ENCODE measurements around the gene MTFR1L.

MTFR1L gene

GRCh38 chr1:25779388-25779787 is 40.4 kb upstream of the MTFR1L start:
- no peaks in the 10 kb centered on the region for H3K27me3 ChIP-seq (replicated peaks; ENCODE audit: control insufficient read depth, insufficient read depth, low read length, poor library complexity, severe bottlenecking)
- DNase-seq: no peak
- peaks cover 17% of the 10 kb centered on the region for H3K4me1 ChIP-seq (ENCODE audit: control insufficient read depth, insufficient read depth, low read length, poor library complexity, severe bottlenecking)
- no peak overlapping the region for H3K27ac ChIP-seq (ENCODE audit: insufficient read depth, low read length, poor library complexity, severe bottlenecking)
- H3K36me3 ChIP-seq (ENCODE audit: control insufficient read depth, insufficient read depth, low read length): peaks cover 39% of the 10 kb centered on the region
- no peak overlapping the region for H3K4me3 ChIP-seq (ENCODE audit: insufficient read depth, low read depth, low read length, poor library complexity, severe bottlenecking)
- H3K9me3 ChIP-seq (ENCODE audit: control insufficient read depth, low read length): no peaks in the 10 kb centered on the region

DNA sequence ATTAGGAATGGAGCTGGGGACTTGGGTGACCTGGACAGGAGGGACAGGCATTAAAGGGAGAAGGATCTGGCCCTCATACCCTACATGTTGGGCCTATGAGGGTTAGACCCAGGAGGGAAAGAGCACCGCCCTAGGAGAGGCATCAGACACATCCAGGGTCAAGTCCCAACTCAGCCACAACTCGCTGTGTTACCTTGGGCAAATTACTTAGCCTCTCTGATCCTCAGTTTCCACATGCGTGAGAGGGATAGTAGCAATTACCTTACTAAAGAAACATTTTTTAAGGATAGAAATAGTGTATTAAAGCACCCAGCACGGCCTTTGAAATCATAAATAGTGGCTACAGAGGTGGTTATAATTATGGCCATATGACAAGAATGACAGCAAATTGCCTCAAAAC is 39.9 kb upstream of the MTFR1L start:
- Histone ChIP-seq H3K36me3 (ENCODE audit: control insufficient read depth, insufficient read depth, low read length) (peaks cover 44% of the 10 kb centered on the region), H3K27me3 (replicated peaks; ENCODE audit: control insufficient read depth, insufficient read depth, low read length, poor library complexity, severe bottlenecking) (no peaks in the 10 kb centered on the region), H3K9me3 (ENCODE audit: control insufficient read depth, low read length) (no peaks in the 10 kb centered on the region), H3K4me3 (ENCODE audit: insufficient read depth, low read depth, low read length, poor library complexity, severe bottlenecking) (no peak overlapping the region), H3K4me1 (ENCODE audit: control insufficient read depth, insufficient read depth, low read length, poor library complexity, severe bottlenecking) (peaks cover 14% of the 10 kb centered on the region), H3K27ac (ENCODE audit: insufficient read depth, low read length, poor library complexity, severe bottlenecking) (no peak overlapping the region)
- DNase-seq: no peak

GRCh38 chr1:25780318-25781129 is 39.2 kb upstream of the MTFR1L start:
- Histone ChIP-seq H3K36me3 (ENCODE audit: control insufficient read depth, insufficient read depth, low read length) (peaks cover 48% of the 10 kb centered on the region), H3K27me3 (replicated peaks; ENCODE audit: control insufficient read depth, insufficient read depth, low read length, poor library complexity, severe bottlenecking) (no peaks in the 10 kb centered on the region), H3K4me3 (ENCODE audit: insufficient read depth, low read depth, low read length, poor library complexity, severe bottlenecking) (no peak overlapping the region)

GRCh38 chr1:25781130-25781433 is 38.7 kb upstream of the MTFR1L start:
- Histone ChIP-seq H3K27ac (ENCODE audit: insufficient read depth, low read length, poor library complexity, severe bottlenecking) (no peak overlapping the region), H3K36me3 (ENCODE audit: control insufficient read depth, insufficient read depth, low read length) (peaks cover 53% of the 10 kb centered on the region), H3K4me3 (ENCODE audit: insufficient read depth, low read depth, low read length, poor library complexity, severe bottlenecking) (no peak overlapping the region), H3K4me1 (ENCODE audit: control insufficient read depth, insufficient read depth, low read length, poor library complexity, severe bottlenecking) (peaks cover 3% of the 10 kb centered on the region), H3K9me3 (ENCODE audit: control insufficient read depth, low read length) (no peaks in the 10 kb centered on the region), H3K27me3 (replicated peaks; ENCODE audit: control insufficient read depth, insufficient read depth, low read length, poor library complexity, severe bottlenecking) (no peaks in the 10 kb centered on the region)
- DNase-seq: no peak

More at GRCh38 chr1:25780318-25781129, 39.2 kb upstream of the MTFR1L start:
- no peak for DNase-seq
- H3K4me1 ChIP-seq (ENCODE audit: control insufficient read depth, insufficient read depth, low read length, poor library complexity, severe bottlenecking): peaks cover 8% of the 10 kb centered on the region
- no peak overlapping the region for H3K27ac ChIP-seq (ENCODE audit: insufficient read depth, low read length, poor library complexity, severe bottlenecking)
- H3K9me3 ChIP-seq (ENCODE audit: control insufficient read depth, low read length): no peaks in the 10 kb centered on the region

GRCh38 chr1:25782608-25783201 is 37.0 kb upstream of the MTFR1L start:
- H3K4me3 ChIP-seq (ENCODE audit: insufficient read depth, low read depth, low read length, poor library complexity, severe bottlenecking): no peak overlapping the region
- H3K27ac ChIP-seq (ENCODE audit: insufficient read depth, low read length, poor library complexity, severe bottlenecking): no peak overlapping the region
- H3K9me3 ChIP-seq (ENCODE audit: control insufficient read depth, low read length): no peaks in the 10 kb centered on the region
- H3K36me3 ChIP-seq (ENCODE audit: control insufficient read depth, insufficient read depth, low read length): peaks cover 58% of the 10 kb centered on the region
- no peaks in the 10 kb centered on the region for H3K27me3 ChIP-seq (replicated peaks; ENCODE audit: control insufficient read depth, insufficient read depth, low read length, poor library complexity, severe bottlenecking)
- peaks cover 3% of the 10 kb centered on the region for H3K4me1 ChIP-seq (ENCODE audit: control insufficient read depth, insufficient read depth, low read length, poor library complexity, severe bottlenecking)
- DNase-seq: no peak

DNA sequence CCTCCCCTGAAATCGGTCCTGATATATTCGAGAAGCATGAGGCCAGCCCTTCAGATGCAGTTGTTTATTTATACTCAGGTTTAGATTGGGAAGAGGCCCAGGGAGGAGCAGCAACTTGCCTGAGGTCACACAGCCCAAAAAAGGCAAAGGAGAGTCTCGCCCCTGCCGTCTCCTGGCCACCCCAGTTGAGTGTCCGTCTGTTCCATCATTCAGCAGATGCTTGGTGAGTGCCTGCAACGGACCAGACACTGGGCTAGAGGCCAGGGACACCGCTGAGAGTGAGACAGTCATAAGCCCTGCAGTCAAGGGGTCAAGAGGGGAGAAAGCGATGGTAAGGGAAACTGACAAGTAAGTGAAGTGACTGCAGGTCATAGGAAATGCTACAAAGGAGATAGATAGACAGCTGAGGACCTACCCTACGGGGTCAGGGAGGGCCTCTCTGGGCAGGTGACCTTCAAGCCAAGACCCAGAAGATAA is 35.1 kb upstream of the MTFR1L start:
- Histone ChIP-seq H3K4me1 (ENCODE audit: control insufficient read depth, insufficient read depth, low read length, poor library complexity, severe bottlenecking) (no peaks in the 10 kb centered on the region), H3K9me3 (ENCODE audit: control insufficient read depth, low read length) (no peaks in the 10 kb centered on the region), H3K27me3 (replicated peaks; ENCODE audit: control insufficient read depth, insufficient read depth, low read length, poor library complexity, severe bottlenecking) (no peaks in the 10 kb centered on the region), H3K36me3 (ENCODE audit: control insufficient read depth, insufficient read depth, low read length) (peaks cover 44% of the 10 kb centered on the region), H3K4me3 (ENCODE audit: insufficient read depth, low read depth, low read length, poor library complexity, severe bottlenecking) (no peak overlapping the region), H3K27ac (ENCODE audit: insufficient read depth, low read length, poor library complexity, severe bottlenecking) (no peak overlapping the region)
- DNase-seq: no peak

GRCh38 chr1:25785333-25786067 is 34.3 kb upstream of the MTFR1L start:
- H3K9me3 ChIP-seq (ENCODE audit: control insufficient read depth, low read length): no peaks in the 10 kb centered on the region
- no peak overlapping the region for H3K4me3 ChIP-seq (ENCODE audit: insufficient read depth, low read depth, low read length, poor library complexity, severe bottlenecking)
- no peak overlapping the region for H3K27ac ChIP-seq (ENCODE audit: insufficient read depth, low read length, poor library complexity, severe bottlenecking)
- peaks cover 40% of the 10 kb centered on the region for H3K36me3 ChIP-seq (ENCODE audit: control insufficient read depth, insufficient read depth, low read length)
- no peaks in the 10 kb centered on the region for H3K4me1 ChIP-seq (ENCODE audit: control insufficient read depth, insufficient read depth, low read length, poor library complexity, severe bottlenecking)
- no peaks in the 10 kb centered on the region for H3K27me3 ChIP-seq (replicated peaks; ENCODE audit: control insufficient read depth, insufficient read depth, low read length, poor library complexity, severe bottlenecking)
- no peak for DNase-seq

DNA sequence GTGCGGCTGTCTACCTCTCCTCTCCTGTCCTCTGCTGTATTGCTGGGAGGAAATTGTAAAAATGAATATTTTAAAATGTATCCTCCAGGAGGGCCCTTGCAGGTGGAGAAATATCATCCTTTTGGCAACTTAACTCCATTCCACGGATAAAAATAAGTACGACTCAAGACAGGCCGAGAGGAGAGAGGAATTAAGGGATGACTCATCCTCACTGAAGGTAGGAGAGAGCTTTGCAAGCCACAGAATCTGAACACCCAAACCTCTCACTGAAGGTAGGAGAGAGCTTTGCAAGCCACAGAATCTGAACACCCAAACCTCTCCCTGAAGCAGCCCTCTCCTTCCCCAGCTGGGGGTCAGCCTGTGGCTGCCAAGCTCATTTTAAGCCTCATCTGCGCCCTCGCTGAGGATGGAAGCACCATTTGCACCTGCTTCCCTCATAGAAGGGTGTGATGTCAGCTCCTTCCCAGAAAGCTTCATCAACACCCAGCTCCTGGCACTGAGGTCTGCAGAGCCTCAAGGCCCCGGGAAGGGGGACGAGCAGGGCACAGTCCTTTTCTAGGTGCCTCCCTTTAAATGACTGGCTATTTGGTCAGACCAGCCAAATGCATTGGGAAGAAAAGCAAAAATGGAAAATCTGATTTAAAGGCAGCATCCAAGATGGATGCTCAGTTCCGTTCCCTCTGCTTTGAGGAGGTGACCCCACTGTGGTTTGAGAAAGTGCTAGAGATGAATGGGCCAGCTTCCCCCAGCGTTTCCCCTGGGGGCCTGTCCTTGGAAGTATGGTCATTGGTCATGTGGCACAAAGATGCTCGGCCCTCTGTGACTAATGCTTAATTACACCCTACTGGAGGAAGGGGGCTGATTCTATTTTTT is 32.6 kb upstream of the MTFR1L start:
- Histone ChIP-seq H3K27ac (ENCODE audit: insufficient read depth, low read length, poor library complexity, severe bottlenecking) (no peak overlapping the region), H3K27me3 (replicated peaks; ENCODE audit: control insufficient read depth, insufficient read depth, low read length, poor library complexity, severe bottlenecking) (no peaks in the 10 kb centered on the region), H3K4me1 (ENCODE audit: control insufficient read depth, insufficient read depth, low read length, poor library complexity, severe bottlenecking) (no peaks in the 10 kb centered on the region), H3K9me3 (ENCODE audit: control insufficient read depth, low read length) (no peaks in the 10 kb centered on the region), H3K36me3 (ENCODE audit: control insufficient read depth, insufficient read depth, low read length) (peaks cover 40% of the 10 kb centered on the region), H3K4me3 (ENCODE audit: insufficient read depth, low read depth, low read length, poor library complexity, severe bottlenecking) (no peak overlapping the region)
- no peak for DNase-seq

- Histone ChIP-seq H3K9me3 (ENCODE audit: control insufficient read depth, low read length) (no peaks in the 10 kb centered on the region), H3K27me3 (replicated peaks; ENCODE audit: control insufficient read depth, insufficient read depth, low read length, poor library complexity, severe bottlenecking) (no peaks in the 10 kb centered on the region), H3K4me1 (ENCODE audit: control insufficient read depth, insufficient read depth, low read length, poor library complexity, severe bottlenecking) (no peaks in the 10 kb centered on the region), H3K4me3 (ENCODE audit: insufficient read depth, low read depth, low read length, poor library complexity, severe bottlenecking) (no peak overlapping the region), H3K27ac (ENCODE audit: insufficient read depth, low read length, poor library complexity, severe bottlenecking) (no peak overlapping the region), H3K36me3 (ENCODE audit: control insufficient read depth, insufficient read depth, low read length) (peaks cover 34% of the 10 kb centered on the region)
- no peak for DNase-seq
These were observed 32.0 kb upstream of the MTFR1L start for GRCh38 chr1:25787760-25788166.

All from effector memory CD4-positive, alpha-beta T cell (primary cell).